ENCODE data around the gene CNOT6L.

GRCh38 chr4:77665381-77666069, 153.6 kb downstream of the CNOT6L start:
- TF ChIP-seq CTCF (conservative IDR thresholded peaks at IDR 0.05; ENCODE audit: low read length) (no peak), EZH2phosphoT487 (IDR thresholded peaks at IDR 0.05; ENCODE audit: borderline replicate concordance) (no peak)

Measured in Loucy (cell line).